K562 (cell line): Measurements from ENCODE around the gene MRPS10. TPM values are rescaled to one million over a fixed set of nuclear protein-coding genes. Genes with fewer than 3 reads are reported as not detected.
A peak's percentile ranks its signal among the peaks of the same experiment; 100 is the strongest.

Experiments
- CREM ChIP-seq: IDR thresholded peaks from 2 replicates; pipeline ENCODE4 v1.6.1; 2014; ENCODE audit warnings: antibody characterized with exemption, low read depth
- CTBP1 ChIP-seq: fragments of 450-650 bp; IDR thresholded peaks from 2 replicates; pipeline ENCODE4 v1.6.1; 2016; ENCODE audit warnings: borderline replicate concordance
- FOXA1 ChIP-seq: fragments of 450-650 bp; IDR thresholded peaks from 2 replicates; pipeline ENCODE4 v1.6.1; 2016; ENCODE audit warnings: mild to moderate bottlenecking, borderline replicate concordance
- GTF2A2 ChIP-seq: IDR thresholded peaks from 2 replicates; pipeline ENCODE4 v1.6.1; 2016; ENCODE audit warnings: mild to moderate bottlenecking, missing genetic modification characterization, missing compliant biosample characterization
- GTF2E2 ChIP-seq: fragments of 200-800 bp; sonication (Bioruptor generic); IDR thresholded peaks from 2 replicates; pipeline ENCODE4 v1.6.1; 2016; ENCODE audit warnings: missing genetic modification characterization, missing compliant biosample characterization
- GTF2F1 ChIP-seq: IDR thresholded peaks from 2 replicates; pipeline ENCODE4 v1.6.1; 2011; ENCODE audit warnings: low read depth, low read length, improper control_type of control experiment
- HEY1 ChIP-seq: fragments of 250-450 bp; sonication (Bioruptor Pico); IDR thresholded peaks from 2 replicates; pipeline ENCODE4 v1.5.0; 2020; ENCODE audit warnings: mild to moderate bottlenecking, moderate library complexity, borderline replicate concordance
- NCOA1 ChIP-seq: fragments of 450-650 bp; IDR thresholded peaks from 2 replicates; pipeline ENCODE4 v1.6.1; 2016; ENCODE audit warnings: low read depth
- NFIC ChIP-seq: fragments of 450-650 bp; IDR thresholded peaks from 2 replicates; pipeline ENCODE4 v1.6.1; 2017; ENCODE audit warnings: mild to moderate bottlenecking, inconsistent platforms
- NR4A1 ChIP-seq, 2 experiments: fragments of 250-450 bp in 1 of 2; fragments of 450-650 bp in 1 of 2; sonication (Bioruptor Pico) in 1 of 2; IDR thresholded peaks; 2 replicates each; pipeline versions ENCODE4 v1.4.0 to v1.6.1; 2016 to 2020; ENCODE audit warnings: mild to moderate bottlenecking in 2 of 2, missing compliant biosample characterization in 1 of 2, missing genetic modification characterization in 1 of 2, moderate library complexity in 1 of 2
- OTX1 ChIP-seq: fragments of 450-650 bp; formaldehyde crosslinking; IDR thresholded peaks from 2 replicates; pipeline ENCODE4 v1.4.0; 2022; ENCODE audit warnings: mild to moderate bottlenecking
- SIN3A ChIP-seq, 2 experiments: fragments of 150-350 bp in 1 of 2; IDR thresholded peaks; 2 replicates each; pipeline ENCODE4 v1.6.1; 2011 to 2016; ENCODE audit warnings: borderline replicate concordance in 2 of 2, low read depth in 2 of 2, low read length in 2 of 2, mild to moderate bottlenecking in 2 of 2, moderate library complexity in 2 of 2; ENCODE audit not compliant: control insufficient read depth in 1 of 2
- SMAD3 ChIP-seq: fragments of 450-650 bp; formaldehyde crosslinking; conservative IDR thresholded peaks from 2 replicates; pipeline ENCODE4 v1.4.0; 2020; ENCODE audit warnings: mild to moderate bottlenecking
- SMAD4 ChIP-seq: fragments of 250-450 bp; sonication (Bioruptor Pico); conservative IDR thresholded peaks from 2 replicates; pipeline ENCODE4 v1.8.0; 2021; ENCODE audit warnings: inconsistent platforms, mild to moderate bottlenecking, moderate library complexity
- SP1 ChIP-seq: sonication (generic); formaldehyde crosslinking; IDR thresholded peaks from 2 replicates; pipeline ENCODE4 v1.8.1; 2022; ENCODE audit warnings: mild to moderate bottlenecking, missing genetic modification reagents
- SRF ChIP-seq, 2 experiments: fragments of 250-450, 450-650 bp in 1 of 2; sonication (Bioruptor Pico) in 1 of 2; sonication (generic) in 1 of 2; formaldehyde crosslinking; IDR thresholded peaks; 2 replicates each; pipeline versions ENCODE4 v1.5.0 to v1.5.1; 2020 to 2022; ENCODE audit warnings: mild to moderate bottlenecking in 1 of 2, missing genetic modification reagents in 1 of 2
- TRIM24 ChIP-seq, 2 experiments: fragments of 450-650 bp; IDR thresholded peaks; 2 replicates each; pipeline ENCODE4 v1.6.1; 2016
- ZBTB1 ChIP-seq: sonication (generic); formaldehyde crosslinking; IDR thresholded peaks from 2 replicates; pipeline ENCODE4 v1.8.1; 2023; ENCODE audit warnings: missing genetic modification reagents, low read depth, mild to moderate bottlenecking, borderline replicate concordance
- ZBTB11 ChIP-seq, 3 experiments: fragments of 200-800 bp in 1 of 3; fragments of 250-450 bp in 1 of 3; fragments of 450-650 bp in 1 of 3; sonication (Bioruptor Pico) in 1 of 3; sonication (Bioruptor generic) in 1 of 3; formaldehyde crosslinking in 1 of 3; IDR thresholded peaks; 2 replicates each; pipeline versions ENCODE4 v1.6.1 to v1.8.0; 2016 to 2022; ENCODE audit warnings: mild to moderate bottlenecking in 2 of 3, missing genetic modification characterization in 2 of 3, missing compliant biosample characterization in 1 of 3, moderate library complexity in 1 of 3
- ZNF232 ChIP-seq: sonication (generic); formaldehyde crosslinking; IDR thresholded peaks from 2 replicates; pipeline ENCODE4 v1.8.0; 2022; ENCODE audit warnings: mild to moderate bottlenecking, missing genetic modification reagents
- ZNF311 ChIP-seq: fragments of 250-450 bp; sonication (Bioruptor Pico); IDR thresholded peaks from 2 replicates; pipeline ENCODE4 v1.4.0; 2020; ENCODE audit warnings: mild to moderate bottlenecking, moderate library complexity
- ZNF324 ChIP-seq: fragments of 250-450 bp; sonication (Bioruptor Pico); IDR thresholded peaks from 2 replicates; pipeline ENCODE4 v1.4.0; 2020; ENCODE audit warnings: mild to moderate bottlenecking
- ZNF644 ChIP-seq: fragments of 200-800 bp; sonication (Bioruptor generic); IDR thresholded peaks from 2 replicates; pipeline ENCODE4 v1.6.1; 2016; ENCODE audit warnings: low read depth, missing genetic modification characterization, missing compliant biosample characterization
- ZNF668 ChIP-seq: fragments of 250-450 bp; sonication (Bioruptor Pico); IDR thresholded peaks from 2 replicates; pipeline ENCODE4 v1.8.0; 2022; ENCODE audit warnings: mild to moderate bottlenecking, inconsistent platforms
- ZZZ3 ChIP-seq: fragments of 450-650 bp; IDR thresholded peaks from 2 replicates; pipeline ENCODE4 v1.6.1; 2016; ENCODE audit warnings: antibody characterized with exemption, mild to moderate bottlenecking, moderate library complexity
- polyA plus RNA-seq, 8 experiments: library from polyadenylated mRNA; depleted of rRNA in 4 of 8; stranded (reverse) in 5 of 8; unstranded in 3 of 8; fragments of >200 nt; fragmentation: Nextera tagmentation in 2 of 8; fragmentation: Illumina TruSeq in 1 of 8; extraction: Ambion mirVana in 2 of 8; extraction: Trizol in 1 of 8; gene quantifications; 2 replicates each; pipeline versions ENCODE4 v1.2.1 to v1.2.3, GENCODE V29; 2011 to 2014; ENCODE audit warnings: inconsistent platforms in 1 of 8, missing spikeins in 1 of 8
- total RNA-seq, 7 experiments: library from RNA; depleted of rRNA in 6 of 7; stranded (reverse); fragments of >200 nt in 6 of 7; fragmentation: Illumina TruSeq in 2 of 7; extraction: Trizol in 2 of 7; gene quantifications; 2 replicates each; pipeline versions ENCODE4 v1.2.1 to v1.2.3, GENCODE V29; 2011 to 2021; ENCODE audit warnings: low replicate concordance in 1 of 7
- TF ChIP-seq, protein P1 (sequence below): fragments of 250-450 bp; sonication (Bioruptor Pico); IDR thresholded peaks from 2 replicates; pipeline ENCODE4 v1.5.1; 2021; ENCODE audit warnings: mild to moderate bottlenecking

MRPS10 gene
- total and polyA plus RNA-seq, 9 of the 15 experiments (the other 6 are each of a cell fraction or from before 2014, with no cell fraction given) = 48.6 to 166 (median 93.7) TPM

DNA sequence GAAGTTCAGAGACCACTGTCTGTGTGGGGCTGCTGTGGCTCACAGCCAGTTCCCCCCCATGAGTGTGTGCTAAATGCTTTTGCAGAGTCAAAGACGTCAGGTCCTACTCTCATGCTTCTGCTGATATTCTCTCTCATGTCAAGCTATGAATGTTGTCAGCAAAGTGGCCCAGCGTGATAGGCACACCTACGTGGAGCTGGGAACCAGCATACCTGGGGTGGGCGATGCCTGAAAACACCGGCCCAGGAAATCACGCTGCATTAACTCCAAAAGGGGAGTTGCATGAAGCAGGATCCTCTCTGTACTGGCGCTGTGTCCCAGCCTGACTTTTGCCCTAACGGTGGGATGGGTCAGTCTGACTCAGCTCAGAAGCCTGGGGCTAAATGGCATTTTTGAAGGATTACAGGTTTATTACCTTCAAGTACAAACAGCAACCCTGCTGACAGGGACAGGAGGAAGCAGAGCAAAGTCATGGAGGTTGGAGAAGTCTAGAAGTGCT lies 9.0 kb upstream of the MRPS10 start (continued):
- TF ChIP-seq SIN3A (IDR thresholded peaks at IDR 0.05; ENCODE audit: borderline replicate concordance in 2 of 2, control insufficient read depth in 1 of 2, low read depth in 2 of 2, low read length in 2 of 2) (no peak), FOXA1 (no peak), CTBP1 (peak; percentile 54; the same call in 1 of the 2 replicates), TRIM24 (IDR thresholded peaks at IDR 0.05) (no peak), ZNF311 (CRISPR knock-in tag) (no peak), GTF2A2 (tag) (0 out of 2 replicates have a peak, but pooled peaks have one; percentile 11), ZNF232 (CRISPR knock-in tag) (no peak), CREM (no peak), HEY1 (CRISPR knock-in tag) (no peak), ZNF644 (tag) (no peak), GTF2F1 (no peak), ZNF324 (CRISPR knock-in tag) (no peak), SP1 (CRISPR knock-in tag) (0 out of 2 replicates have a peak, but pooled peaks have one; percentile 35), GTF2E2 (no peak), ZZZ3 (no peak), SMAD4 (CRISPR knock-in tag) (0 out of 2 replicates have a peak, but pooled peaks have one; percentile 18), NR4A1 (CRISPR knock-in tag; IDR thresholded peaks at IDR 0.05) (no peak), NR4A1 (tag; IDR thresholded peaks at IDR 0.05) (no peak), SRF (CRISPR knock-in tag; IDR thresholded peaks at IDR 0.05) (0 out of 4 replicates have a peak, but pooled peaks of 1 of the 2 experiments have one; percentile 40), NFIC (peak; percentile 59), NCOA1 (peak; percentile 56; the same call in 1 of the 2 replicates), ZBTB1 (CRISPR knock-in tag) (no peak), ZBTB11 (CRISPR knock-in tag; IDR thresholded peaks at IDR 0.05) (no peak), ZNF668 (CRISPR knock-in tag) (0 out of 2 replicates have a peak, but pooled peaks have one; percentile 25), SMAD3 (no peak), OTX1 (no peak)
- TF ChIP-seq, protein P1, sequence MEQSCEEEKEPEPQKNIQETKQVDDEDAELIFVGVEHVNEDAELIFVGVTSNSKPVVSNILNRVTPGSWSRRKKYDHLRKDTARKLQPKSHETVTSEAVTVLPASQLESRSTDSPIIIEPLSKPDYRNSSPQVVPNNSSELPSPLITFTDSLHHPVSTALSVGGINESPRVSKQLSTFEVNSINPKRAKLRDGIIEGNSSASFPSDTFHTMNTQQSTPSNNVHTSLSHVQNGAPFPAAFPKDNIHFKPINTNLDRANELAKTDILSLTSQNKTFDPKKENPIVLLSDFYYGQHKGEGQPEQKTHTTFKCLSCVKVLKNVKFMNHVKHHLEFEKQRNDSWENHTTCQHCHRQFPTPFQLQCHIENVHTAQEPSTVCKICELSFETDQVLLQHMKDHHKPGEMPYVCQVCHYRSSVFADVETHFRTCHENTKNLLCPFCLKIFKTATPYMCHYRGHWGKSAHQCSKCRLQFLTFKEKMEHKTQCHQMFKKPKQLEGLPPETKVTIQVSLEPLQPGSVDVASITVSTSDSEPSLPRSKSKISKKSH (CRISPR knock-in tag) = no peak
